HG03558 (cell line): ENCODE data around the gene SMAD7.

Experiments used
- ATAC-seq: cut with Tn5 transposase; IDR thresholded peaks from one replicate; pipeline ENCODE4 v1.9.1; 2021; ENCODE audit warnings: moderate number of reproducible peaks; ENCODE audit not compliant: unreplicated experiment; ENCODE audit errors: extremely low read depth

The SMAD7 gene

GRCh38 chr18:48902023-48902855 is 48.5 kb downstream of the SMAD7 start:
- no peak for ATAC-seq

- ATAC-seq, result no peak
Observed at GRCh38 chr18:48901145-48902022, 49.4 kb downstream of the SMAD7 start.

GRCh38 chr18:48900469-48900868 is 50.3 kb downstream of the SMAD7 start:
- no peak for ATAC-seq

GRCh38 chr18:48899558-48900174 is 51.1 kb downstream of the SMAD7 start:
- no peak for ATAC-seq

- ATAC-seq, result no peak
Observed at GRCh38 chr18:48898521-48898920, 52.2 kb downstream of the SMAD7 start.

GRCh38 chr18:48897531-48897930 is 53.2 kb downstream of the SMAD7 start:
- no peak for ATAC-seq

GRCh38 chr18:48896875-48897511 is 53.8 kb downstream of the SMAD7 start:
- ATAC-seq, result no peak

GRCh38 chr18:48896326-48896874 is 54.4 kb downstream of the SMAD7 start:
- no peak for ATAC-seq

GRCh38 chr18:48894799-48895346 is 55.9 kb downstream of the SMAD7 start:
- no peak for ATAC-seq

- no peak for ATAC-seq
Observed at GRCh38 chr18:48893608-48894600, 56.9 kb downstream of the SMAD7 start.

GRCh38 chr18:48893061-48893607 is 57.6 kb downstream of the SMAD7 start:
- no peak for ATAC-seq

- no peak for ATAC-seq
Observed at GRCh38 chr18:48892146-48892855, 58.5 kb downstream of the SMAD7 start.

GRCh38 chr18:48891721-48892120 is 59.0 kb downstream of the SMAD7 start:
- ATAC-seq, result no peak

GRCh38 chr18:48889981-48890762 is 60.6 kb downstream of the SMAD7 start:
- ATAC-seq, result no peak

GRCh38 chr18:48889115-48889941 is 61.4 kb downstream of the SMAD7 start:
- ATAC-seq, result no peak

- ATAC-seq, result no peak
Observed at GRCh38 chr18:48888773-48889080, 62.0 kb downstream of the SMAD7 start.
